CD4-positive, alpha-beta T cell treated with Interleukin-17A for 4 hours (primary cell): ENCODE results near the gene ZNF524.

Source experiments
- DNase-seq: peaks from one replicate; pipeline ENCODE4 v3.0.0-alpha.2; 2020; ENCODE audit warnings: mixed read lengths

ZNF524 gene

DNA sequence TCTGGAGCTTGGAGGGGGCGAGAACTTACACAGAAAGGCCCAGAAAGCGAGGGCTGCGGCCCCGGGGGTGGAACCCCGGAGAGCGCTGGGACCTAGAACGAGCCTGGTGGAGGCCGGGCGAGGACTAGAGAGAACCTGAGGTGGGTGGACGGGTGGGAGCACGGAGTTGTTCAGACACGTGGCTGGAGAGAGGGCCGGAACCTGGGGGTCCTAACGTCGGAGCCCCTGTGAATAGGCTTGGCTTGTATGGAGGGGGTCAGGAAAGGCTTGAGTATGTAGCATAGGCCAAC is 43.7 kb downstream of the ZNF524 start:
- DNase-seq = no peak

DNA sequence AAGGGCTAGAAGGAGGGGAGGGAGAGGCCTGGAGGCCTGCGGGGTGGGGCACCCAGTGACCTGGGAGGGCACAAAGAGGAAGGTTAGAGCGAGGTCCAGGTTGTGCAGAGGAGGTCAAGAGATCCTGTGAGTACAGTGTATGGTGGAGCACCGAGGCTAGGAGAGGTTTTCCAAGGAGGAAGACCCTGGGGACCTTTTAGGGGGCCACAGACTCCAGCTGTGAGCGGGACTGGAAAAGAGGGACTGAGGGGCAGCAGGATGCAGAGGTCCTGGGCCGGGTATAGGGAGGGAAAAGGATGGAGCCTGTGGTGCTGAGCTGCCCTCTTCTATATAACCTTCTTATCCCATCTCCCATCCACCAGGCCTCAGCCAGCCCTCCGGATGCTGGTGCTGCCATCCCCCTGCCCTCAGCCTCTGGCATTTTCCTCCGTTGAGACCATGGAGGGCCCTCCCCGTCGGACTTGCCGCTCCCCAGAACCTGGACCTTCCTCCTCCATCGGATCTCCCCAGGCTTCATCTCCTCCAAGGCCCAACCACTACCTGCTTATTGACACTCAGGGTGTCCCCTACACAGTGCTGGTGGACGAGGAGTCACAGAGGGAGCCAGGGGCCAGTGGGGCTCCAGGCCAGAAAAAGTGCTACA is 44.2 kb downstream of the ZNF524 start:
- DNase-seq = no peak

GRCh38 chr19:55644842-55645511 is 44.9 kb downstream of the ZNF524 start:
- DNase-seq = no peak

DNA sequence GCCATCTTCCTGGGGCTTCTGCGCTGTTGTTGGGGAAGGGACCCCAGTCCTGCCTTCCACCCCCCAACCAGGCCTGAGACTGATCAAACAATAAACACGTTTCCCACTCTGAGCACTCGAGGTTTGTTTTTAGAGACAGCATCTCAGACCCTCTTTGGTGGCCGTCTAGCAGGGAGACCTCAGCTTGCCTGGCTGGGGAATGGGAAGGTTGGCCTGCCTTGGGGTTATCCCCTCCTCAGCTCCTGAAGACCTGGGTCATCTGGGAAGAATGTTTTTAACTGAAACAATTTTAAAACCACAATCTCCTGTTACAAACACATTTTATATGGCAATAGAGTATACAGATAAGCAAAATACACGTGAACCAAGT is 45.4 kb downstream of the ZNF524 start:
- no peak for DNase-seq

DNA sequence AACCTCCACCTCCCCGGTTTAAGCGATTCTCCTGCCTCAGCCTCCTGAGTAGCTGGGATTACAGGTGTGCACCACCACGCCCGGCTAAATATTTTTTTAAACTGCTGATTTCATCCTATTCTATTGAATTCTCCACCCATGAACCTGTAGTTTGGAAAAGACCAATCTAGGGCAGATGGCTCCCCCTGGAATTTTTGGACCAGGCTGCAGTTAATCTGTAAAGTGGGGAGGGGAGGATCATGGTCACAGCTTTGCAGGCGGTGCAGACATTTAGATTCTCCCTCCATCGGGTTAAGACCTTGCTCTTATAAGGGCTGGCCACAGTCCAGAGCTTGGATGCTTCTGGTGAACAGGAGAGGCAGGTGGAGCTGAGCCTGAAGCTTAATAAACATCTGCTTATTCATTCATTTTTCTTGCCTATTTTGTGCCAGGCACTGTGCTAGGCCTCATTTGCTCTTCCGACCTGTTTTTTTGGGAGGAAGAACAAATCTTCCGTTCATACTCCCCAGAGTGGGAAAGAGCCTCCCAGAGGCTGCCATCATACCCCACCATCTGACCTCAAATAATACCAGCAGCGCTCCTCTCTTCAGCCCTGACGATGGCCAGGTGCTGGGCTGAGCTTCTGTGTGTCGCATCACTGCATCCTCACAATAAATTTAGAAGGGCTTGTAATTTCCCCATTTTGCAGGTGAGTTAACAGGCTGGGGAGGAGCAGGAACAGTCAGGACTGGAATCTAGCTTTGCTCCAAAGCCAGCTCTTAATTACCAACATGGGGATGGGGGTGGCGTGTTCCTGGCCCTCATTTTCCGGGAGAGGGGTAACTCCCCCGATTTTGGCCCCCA is 47.0 kb downstream of the ZNF524 start:
- DNase-seq = no peak

GRCh38 chr19:55647732-55648584 is 47.9 kb downstream of the ZNF524 start, which contains the start of gene CCDC106:
Gene CCDC106, plus strand, starts transcription at chr19:55648212. Its CDS starts 835 bp downstream, at chr19:55649047.
- peak; percentile 76 for DNase-seq

- DNase-seq = no peak
These were observed 48.6 kb downstream of the ZNF524 start for GRCh38 chr19:55648585-55649267.

DNA sequence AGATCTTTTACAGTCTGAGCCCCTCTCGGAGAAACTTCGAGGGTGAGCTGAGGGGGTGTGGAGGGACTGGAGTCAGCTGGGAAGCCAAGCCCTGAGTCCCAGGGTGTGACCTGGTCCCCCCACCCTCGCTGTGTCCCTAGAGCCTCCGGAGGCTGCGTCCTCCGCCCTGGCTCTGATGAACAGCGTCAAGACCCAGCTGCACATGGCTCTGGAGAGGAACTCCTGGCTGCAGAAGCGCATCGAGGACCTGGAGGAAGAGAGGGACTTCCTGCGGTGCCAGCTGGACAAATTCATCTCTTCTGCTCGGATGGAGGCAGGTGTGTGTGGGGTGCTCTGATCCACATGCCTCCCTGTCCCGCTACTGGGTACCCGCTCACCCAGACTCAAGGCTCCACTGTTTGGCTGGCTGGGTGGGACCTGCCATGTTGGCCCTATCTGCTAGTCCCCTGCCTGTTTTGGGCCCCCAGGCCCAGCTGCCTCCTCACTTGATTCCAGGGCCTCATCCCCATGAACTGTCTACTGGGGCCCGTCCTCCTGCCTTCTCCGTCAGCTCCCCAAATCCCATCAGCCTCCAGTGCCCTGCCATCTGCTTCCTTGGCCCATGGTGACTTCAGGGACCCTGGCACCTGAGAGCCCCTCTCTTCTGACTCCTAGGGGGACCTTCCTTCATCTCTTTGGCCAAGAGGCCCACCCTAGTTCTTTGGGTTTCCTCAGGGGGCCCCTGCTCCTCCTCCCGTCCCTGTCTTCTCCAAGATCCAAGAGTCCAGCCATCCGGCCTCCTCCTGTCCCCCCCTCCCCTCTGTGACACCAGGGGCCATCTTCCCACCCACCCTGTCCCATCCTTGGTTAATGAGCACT is 49.4 kb downstream of the ZNF524 start:
- no peak for DNase-seq

- no peak for DNase-seq
These were observed 50.1 kb downstream of the ZNF524 start for GRCh38 chr19:55650126-55650557.

GRCh38 chr19:55650602-55651230 is 50.6 kb downstream of the ZNF524 start:
- DNase-seq = no peak

DNA sequence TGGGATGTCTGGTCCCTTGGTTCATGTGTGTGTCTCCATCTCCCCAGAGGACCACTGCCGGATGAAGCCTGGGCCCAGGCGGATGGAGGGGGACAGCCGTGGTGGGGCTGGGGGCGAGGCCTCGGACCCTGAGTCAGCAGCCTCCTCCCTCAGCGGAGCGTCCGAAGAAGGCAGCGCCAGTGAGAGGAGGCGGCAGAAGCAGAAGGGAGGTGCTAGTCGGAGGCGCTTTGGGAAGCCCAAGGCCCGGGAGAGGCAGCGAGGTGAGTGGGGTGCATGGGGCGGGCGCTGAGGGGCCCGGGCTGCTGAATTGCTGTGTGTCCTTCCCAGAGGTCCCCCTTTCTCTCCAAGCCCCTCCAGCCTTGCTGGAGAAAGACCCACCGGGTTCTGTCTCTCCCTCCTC is 51.1 kb downstream of the ZNF524 start:
- no peak for DNase-seq

GRCh38 chr19:55652311-55653128 is 52.4 kb downstream of the ZNF524 start:
- no peak for DNase-seq
